HG02588 (cell line): ENCODE measurements around the gene BEND5.

ENCODE experiments used
- ATAC-seq: cut with Tn5 transposase; IDR thresholded peaks from one replicate; pipeline ENCODE4 v1.9.1; 2021; ENCODE audit warnings: mild to moderate bottlenecking, moderate library complexity; ENCODE audit not compliant: unreplicated experiment

BEND5 gene

DNA sequence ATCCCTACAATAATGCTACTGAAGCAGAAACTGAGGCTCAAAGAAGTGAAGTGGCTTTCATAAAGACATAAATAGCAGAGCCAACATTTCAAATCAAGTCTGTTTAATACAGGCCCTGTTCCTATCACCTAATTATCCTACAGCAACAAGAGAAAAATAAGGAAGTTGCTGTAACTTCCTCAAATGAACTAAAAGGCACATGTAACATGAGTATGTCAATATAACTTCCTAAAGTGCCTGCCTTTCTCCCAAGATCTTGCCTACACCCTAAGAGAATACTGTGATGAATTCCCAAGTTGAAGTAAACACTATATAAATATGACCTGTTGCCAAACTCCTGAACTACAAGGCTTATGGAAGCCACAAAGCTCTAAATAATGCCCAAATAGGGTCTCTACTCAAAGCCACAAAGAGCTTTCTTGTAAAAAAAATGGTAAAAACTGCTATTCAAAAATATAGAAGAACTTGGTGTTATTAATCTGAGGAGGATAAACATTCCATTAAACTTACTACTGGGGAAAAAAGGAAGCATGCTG is 8.6 kb downstream of the BEND5 start:
- no peak for ATAC-seq

DNA sequence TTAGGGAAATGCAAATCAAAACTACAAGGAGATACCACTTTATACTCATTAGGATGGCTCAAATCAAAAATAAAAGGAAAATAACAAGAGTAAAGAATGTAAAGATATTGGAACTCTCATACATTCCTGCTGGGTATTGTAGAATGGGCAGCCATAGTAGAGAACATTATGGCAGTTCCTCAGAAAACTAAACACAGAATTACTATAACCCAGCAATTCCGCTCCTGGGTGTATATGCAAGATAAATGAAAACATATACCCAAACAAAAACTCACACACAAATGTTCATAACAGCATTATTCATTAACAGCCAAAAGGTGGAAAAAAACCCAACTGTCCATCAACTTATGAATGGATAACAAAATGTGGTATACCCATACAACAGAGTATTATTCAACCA is 11.4 kb downstream of the BEND5 start:
- ATAC-seq = no peak

DNA sequence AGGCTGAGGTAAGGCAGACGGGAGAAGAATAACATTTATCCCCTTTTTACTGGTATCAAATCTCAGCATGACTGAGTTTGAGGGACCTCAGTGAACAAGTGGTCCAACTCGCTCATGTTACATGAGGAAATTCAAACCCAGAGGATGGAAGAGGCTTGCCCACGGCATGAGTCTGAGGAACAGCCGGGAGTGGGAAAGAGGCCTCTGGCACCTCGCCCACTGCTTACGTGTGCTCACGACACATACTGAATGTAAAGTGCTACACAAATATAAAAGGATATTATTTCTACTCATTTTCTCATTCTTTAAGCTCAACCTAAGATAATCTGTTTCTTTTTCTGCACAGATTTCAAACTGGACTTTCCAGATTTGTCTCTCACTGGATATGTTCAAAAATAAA is 14.7 kb downstream of the BEND5 start:
- ATAC-seq = no peak

DNA sequence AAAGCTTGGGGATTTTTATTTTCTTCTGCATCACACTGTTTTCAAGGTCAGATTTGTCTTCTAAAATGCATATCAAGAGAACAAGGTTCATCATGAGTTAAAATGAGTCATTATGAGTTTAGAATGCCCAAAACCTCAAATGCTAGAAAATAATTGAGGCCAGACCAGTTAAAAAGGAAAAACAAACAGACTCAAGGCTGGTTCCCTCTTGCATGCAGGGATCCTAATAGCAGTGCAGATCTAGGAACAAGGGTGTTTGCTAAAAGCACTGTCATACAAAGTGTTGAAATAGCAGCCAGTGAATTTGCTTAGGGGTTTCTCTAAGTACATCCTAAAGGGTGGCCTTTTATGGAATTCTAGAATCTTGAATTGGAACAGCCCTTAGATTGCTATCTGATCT is 15.3 kb downstream of the BEND5 start:
- ATAC-seq = no peak

DNA sequence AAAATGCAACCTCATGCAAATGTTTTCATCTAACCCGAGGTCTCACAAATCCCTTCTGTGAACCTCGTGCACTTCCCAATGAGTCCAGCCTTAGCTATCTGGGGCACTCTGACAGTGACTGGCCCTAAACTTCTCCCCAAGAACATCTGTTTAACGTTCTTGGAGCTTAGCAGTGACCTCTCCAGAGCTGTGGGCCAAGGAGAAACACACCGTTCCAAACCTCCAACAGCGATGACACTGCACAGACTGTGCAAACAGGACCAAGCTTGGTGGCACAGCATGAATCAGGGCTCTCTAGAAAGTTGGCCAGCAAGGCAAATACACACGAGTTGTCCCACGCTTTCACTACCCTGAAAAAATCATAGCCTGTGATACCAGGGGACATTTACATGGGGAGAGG is 15.8 kb downstream of the BEND5 start:
- no peak for ATAC-seq

DNA sequence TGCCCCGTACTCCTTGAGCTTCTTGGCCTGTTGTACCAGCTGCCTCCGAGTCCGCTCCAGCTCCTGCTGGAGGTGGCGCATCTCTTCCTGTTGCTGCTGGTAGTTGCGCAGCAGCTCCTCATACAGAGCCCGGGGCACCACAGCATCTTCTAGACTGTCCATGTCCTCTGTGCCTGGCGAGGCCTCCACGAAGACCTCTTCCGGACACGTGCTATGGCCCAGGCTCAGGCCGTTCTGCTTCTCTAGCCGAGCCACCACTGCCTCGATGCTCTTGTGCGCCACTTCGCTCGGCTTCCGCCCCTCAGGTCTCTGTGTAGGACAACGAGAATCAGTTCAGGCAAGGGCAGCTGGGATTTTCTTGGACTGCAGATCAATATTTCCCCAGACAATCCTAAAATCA is 17.7 kb downstream of the BEND5 start:
- ATAC-seq = no peak

DNA sequence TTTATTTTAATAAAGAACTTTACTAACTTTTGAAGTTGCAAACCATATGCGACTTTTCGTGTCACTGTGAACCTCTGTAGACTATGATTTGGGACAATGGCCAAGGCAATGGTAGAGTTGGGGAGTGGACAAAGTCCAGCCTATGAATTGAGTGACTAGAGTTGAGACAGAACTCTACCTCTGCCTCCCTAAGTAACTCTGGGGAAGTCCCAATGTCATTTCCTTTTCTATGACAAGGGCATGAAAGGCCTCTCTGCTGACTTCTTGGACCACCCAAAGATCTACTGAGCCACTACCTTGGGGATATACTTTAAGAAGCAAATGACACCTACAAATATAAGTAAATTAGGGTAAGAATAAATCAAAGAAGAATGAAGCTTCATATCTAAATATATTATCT is 19.3 kb downstream of the BEND5 start:
- no peak for ATAC-seq

DNA sequence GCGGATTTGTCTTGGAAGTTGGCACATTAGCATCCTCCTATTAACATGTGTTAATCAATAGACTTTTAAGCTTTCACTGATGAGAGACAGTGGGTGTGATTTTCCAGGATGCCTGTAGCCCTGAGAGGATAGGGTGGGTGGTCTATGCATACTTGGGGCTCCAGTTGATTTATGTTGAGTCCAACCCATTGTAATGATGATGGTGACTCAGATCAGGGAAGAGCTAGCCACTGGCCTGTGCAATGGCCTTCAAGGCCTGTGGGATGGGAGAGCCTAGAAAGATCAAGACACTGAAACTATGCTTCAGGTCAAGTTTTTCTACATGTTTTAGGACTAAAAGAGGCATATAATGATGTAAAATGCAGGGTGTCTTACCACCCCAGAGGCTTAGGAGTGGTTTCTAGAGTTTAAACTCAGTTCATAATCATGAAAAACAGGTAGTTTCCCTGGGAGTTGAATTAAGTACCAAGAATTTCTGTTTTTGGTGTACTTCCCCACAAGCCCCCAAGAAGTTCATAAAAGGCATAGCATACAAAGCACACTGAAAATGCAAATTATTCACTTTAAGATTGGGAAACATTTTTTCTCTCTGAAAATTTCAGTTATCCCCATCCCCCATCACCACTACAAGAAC is 19.9 kb downstream of the BEND5 start:
- ATAC-seq = no peak

DNA sequence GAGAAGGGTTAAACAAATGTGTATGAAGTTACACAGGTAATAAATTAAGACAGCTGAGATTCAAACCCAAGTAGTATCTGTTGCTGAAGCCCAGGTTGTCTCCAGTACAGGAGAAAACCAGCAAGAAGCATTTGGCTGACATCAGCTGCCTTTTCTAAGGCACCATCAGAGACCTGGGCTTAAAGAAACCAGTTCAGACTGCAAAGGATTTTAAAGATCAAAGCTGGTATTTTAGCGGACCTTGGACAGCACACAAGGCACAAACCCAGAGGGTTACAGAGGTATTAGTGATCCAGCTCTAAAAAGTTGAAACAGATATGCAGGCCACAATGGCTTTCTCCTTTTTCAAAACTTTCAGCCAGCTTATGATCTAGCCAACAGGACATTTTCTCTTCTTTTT is 23.4 kb downstream of the BEND5 start:
- no peak for ATAC-seq

DNA sequence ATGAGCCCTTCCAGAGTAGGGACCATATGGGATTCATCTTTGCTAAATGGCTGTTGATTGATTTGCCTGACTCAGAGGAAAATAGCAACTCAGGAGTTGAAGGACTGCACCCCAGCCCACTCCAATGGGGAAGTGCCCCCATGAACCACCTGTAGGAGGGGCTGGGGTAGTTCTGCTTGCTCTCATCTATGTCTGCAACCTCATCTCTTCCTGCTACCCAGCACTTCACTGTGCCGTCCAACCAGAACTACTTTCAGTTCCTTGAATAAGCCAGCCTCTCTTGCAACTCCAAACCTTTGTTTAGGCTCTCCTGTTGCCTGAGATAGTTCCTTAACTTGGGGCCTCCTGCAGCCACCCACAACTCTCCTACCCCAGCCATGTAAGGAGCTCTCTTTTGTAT is 26.6 kb downstream of the BEND5 start:
- ATAC-seq = peak; percentile 73

DNA sequence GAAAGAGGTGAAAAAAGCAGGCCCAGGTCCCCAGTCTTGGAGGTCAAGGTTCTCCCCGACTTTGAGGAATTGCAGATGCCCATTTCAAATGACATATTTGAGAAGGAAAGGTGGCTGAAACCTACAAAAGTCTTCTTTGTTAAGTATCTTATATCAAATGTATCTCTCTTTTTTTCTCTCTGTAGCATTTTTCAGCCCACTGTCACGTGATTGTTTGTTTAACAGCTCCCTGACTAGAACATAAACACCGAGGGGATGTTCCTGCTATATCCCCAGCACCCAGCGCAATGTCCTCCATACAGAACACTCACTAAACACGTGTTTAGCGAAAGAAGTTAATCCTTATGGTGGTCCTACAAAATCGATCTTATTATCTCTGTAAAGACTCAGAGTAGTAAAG is 27.6 kb downstream of the BEND5 start:
- no peak for ATAC-seq

DNA sequence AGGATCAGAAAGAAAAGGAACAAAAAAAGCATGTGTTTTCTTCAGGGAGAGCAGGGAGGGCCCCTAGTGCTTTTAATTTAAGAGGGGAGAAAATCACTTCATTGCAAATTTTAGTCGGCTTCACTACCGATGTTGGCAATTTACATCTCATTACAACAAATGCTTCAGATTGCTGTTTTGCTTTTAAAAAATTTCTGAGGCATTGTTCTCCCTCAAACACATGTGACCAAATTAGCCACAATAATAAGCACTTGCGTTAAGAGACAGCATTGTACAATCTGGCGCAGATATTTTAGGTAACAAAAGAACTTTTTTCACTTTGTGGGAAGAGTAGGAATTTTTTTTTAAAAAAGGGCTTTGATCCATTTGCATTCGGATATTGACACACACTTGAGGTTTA is 29.8 kb downstream of the BEND5 start:
- ATAC-seq = no peak

DNA sequence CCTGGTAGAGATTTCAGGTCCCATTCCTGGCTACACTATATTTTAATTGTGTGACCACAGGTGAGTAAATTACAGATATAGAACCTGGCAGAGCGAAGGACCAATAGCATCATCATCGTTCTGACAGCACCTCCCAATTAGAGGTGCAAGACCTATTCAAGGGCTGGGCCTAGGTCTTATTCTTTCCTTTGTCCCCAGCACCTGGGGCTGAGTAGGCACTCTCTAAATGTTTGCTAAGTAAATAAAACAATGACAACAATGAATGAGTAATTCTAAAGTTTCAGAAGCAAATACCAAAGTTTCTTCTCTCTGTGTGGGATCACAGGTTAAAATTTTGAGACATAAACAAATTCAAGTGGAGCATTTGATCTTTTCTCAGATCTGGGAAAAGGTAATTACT is 32.7 kb downstream of the BEND5 start:
- no peak for ATAC-seq

DNA sequence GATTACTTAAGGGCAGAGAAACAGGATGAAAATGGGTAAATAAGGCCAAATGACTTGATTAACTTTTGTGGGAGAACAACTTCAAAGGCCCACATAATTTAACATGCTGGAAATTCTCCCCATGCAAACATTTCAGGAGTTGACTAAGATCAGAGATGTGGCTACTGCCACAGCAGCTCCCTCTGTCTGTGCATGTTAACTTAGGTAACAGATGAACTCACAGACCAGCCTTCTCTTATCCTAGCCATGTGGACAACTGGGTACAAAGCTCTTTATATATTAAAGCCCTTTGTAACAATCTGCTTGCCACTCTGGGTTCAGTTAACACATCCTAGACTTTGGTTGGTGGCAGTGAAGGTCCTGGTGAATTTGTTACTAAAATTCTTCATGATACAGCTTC is 33.2 kb downstream of the BEND5 start:
- ATAC-seq = no peak

DNA sequence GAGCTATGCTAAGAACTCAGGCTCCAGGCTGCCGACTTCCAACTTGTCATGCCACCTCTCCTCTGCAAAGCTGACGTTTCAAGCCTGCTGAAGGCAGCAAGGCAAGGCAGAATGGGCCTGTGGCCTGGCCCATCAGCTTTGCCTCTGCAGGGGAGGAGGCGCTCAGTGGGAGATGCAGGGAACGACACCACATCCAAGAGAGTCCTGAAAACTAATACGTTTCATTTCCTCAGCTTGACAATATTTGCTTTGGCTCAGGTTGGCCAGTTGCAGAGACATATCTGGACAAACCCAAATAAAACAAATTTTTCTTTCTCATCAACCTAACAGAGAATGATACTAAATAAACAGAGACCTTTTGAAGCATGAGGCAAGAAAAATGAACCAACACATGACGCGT is 35.3 kb downstream of the BEND5 start:
- ATAC-seq = no peak

DNA sequence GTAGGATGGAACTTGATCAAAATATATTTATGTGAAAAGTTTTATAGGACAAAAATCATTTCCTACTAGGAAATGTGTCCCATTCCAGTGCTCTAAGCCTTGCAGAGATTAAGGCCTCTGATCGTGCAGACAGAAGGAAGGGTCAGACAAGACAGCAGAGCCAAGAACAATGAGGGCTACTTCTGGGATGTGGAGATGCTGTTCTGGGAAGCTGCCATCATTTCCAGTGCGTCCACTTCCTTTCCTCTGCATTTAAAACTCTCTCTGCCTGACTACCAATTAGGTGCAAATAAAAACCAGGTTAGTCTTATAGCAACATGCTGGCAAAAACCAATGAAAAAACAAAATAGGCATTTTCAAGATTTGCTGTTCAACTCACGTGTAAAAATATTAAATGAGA is 36.1 kb downstream of the BEND5 start:
- ATAC-seq = no peak

DNA sequence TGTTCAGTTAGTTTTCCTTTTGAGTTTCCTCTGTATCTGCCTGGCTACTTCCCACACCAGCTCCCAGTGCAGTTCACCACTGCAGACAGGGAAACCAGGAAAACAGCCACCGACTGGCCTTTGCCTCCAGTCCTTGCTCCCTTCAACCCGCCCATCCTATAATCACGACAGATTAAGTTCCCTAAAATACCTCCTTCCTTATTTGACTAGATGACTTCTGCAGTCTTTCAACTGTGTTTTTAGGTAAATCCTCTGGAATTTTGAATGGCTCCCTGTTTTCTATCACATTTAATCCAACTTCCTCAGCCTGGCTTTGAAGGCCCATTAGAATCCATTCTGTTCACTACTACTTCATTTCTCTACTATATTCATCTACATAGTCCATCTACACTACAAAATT is 37.6 kb downstream of the BEND5 start:
- ATAC-seq = no peak

DNA sequence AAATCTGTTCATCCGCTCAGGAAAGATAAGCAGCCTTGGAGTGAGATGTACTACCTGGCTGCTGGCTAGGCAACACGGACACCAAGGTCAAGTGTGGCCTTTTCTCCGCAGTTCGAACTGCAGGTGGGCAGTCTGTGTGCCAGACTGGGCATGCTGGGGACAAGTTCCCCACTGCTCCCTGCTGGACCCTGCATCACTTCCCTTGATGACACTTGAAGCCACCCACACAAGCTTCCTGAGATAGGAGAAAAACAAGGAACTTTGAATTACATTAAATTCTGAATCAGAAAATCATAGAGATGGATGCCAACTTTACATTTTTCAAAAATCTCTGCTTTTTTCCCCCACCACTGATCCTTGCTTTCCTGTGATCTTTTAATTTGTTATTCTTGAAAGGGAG is 38.3 kb downstream of the BEND5 start:
- no peak for ATAC-seq

DNA sequence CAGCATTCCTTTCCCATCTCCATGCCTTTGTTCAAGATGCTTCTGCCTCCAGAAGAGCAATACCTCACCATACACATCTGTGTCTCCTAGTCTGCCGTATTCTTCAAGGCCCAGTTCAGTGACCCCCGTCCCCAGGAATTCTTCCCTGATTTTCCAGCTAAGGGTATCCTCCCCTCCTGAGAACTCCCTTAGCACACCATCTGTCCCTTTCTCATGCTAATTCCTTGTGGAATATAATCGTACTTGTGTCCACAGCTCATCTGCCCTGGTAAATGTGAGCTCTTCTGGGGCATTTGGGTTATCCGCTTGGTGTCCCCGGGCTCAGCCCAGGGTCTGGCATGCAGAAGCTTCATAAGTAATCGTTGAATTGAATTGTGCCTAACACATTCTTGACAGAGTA is 40.9 kb downstream of the BEND5 start:
- ATAC-seq = no peak

DNA sequence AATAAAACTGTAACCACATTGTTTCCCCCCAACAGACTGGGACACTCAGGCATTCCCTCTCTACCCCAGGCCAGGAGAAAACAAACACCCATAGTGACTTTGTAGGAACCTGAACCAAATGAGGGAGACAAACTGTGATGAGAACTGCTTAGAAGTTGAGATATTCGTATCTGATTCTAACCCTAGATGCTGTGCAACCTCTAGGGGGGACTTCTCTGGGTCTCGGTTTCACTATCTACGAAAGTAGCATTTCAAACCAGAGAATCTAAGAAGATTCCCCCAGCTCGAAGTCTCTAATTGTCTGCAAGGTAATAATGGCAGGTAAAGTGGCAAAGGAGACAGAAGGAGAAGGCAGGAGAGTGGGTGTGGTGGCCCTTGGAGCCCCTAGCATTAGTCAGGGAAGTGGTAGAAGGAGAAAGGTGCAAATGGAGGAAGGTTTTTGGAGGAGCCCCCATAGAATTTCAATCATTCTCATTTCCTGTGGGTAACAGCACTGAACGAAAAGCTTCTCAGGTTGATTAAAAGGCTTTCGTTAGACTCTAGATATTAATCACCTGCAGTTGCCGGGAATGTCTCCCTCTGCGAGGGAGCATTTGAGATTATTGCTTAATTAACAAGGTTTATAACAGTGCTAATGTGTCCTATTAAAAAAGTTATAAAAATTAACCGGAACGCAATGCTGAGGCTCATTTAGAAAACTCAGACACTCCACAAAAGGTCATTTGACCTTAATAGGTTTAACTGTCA is 46.4 kb downstream of the BEND5 start:
- peak; percentile 83 for ATAC-seq

DNA sequence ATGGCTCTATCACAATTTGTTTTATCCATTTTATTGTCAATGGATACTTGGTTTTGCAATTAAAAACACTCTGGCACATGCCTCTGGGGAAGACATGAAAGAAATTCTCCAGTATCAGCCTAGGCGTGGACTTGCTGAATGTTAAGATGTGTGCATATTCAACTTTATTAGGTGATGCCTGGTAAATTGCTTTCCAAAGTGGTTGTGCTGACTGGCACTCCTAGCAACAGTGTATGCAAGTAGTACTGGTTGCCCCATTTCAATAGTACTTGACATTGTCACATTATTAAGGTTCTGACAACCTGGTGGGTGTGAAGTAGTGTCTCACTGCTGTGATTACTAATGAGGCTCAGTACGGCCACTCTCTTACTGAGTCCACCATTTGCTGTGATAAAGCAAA is 48.1 kb downstream of the BEND5 start:
- ATAC-seq = no peak

DNA sequence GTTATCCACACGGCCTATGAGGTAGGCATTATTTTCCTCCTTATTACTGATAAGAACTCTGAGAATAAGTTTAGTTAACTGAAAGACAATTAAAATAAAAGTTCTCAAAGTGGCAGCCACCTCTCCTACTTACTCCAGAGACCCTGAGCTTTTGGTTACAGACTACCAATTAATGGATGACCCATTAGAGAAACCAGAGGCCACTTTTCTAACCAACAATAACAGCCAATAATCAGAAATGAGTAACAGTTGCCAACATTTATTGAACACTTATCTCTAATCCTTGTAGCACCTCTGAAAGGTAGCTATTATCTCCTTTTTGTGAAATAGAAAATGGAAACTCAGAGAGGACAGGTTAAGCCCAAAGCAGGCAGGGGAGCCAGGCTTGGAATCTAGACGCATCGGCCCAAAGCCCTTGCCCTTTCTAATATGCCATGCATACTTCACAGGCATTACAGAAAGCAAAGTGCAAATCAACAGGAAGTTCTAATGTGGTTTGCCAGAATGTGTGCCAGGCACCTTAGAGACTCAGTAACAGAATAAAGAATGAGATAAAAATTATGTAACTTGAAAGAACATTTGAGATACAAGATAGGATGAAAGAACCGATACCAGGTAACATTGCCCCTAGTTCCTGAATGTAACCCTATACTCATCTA is 50.0 kb downstream of the BEND5 start:
- ATAC-seq = no peak
